Neural progenitor cell (in vitro differentiated cells): ENCODE measurements around the gene CTIF. TPM values are rescaled to one million over a fixed set of nuclear protein-coding genes. Genes with fewer than 3 reads are reported as not detected.

Source experiments
- DNase-seq: peaks from one replicate; pipeline ENCODE4 v3.0.0-alpha.2; 2016; ENCODE audit warnings: low spot score
- H2AFZ ChIP-seq: fragments of 200-600 bp; sonication (generic); replicated peaks from 2 replicates; pipeline ENCODE4 v1.6.1; 2016; ENCODE audit warnings: antibody characterized with exemption
- H3F3A ChIP-seq: fragments of 200-600 bp; sonication (generic); 2 replicates; pipeline ENCODE4 v1.6.1; 2016; ENCODE audit warnings: antibody characterized with exemption, low read depth
- H3K27ac ChIP-seq: fragments of 200-600 bp; sonication (generic); 2 replicates; pipeline ENCODE4 v1.5.1; 2016; ENCODE audit warnings: mild to moderate bottlenecking
- H3K27me3 ChIP-seq: fragments of 200-600 bp; sonication (generic); 2 replicates; pipeline ENCODE4 v1.6.1; 2016; ENCODE audit warnings: mild to moderate bottlenecking, moderate library complexity
- H3K36me3 ChIP-seq: fragments of 200-600 bp; sonication (generic); 2 replicates; pipeline ENCODE4 v1.5.1; 2016
- H3K4me1 ChIP-seq: fragments of 200-600 bp; sonication (generic); 2 replicates; pipeline ENCODE4 v1.6.1; 2016; ENCODE audit warnings: mixed run types
- H3K4me2 ChIP-seq: fragments of 200-600 bp; sonication (generic); 2 replicates; pipeline ENCODE4 v1.6.1; 2016
- H3K4me3 ChIP-seq: fragments of 200-600 bp; sonication (generic); 2 replicates; pipeline ENCODE4 v1.5.1; 2016
- H3K79me2 ChIP-seq: fragments of 200-600 bp; sonication (generic); 2 replicates; pipeline ENCODE4 v1.6.1; 2016; ENCODE audit warnings: low read depth
- H3K9ac ChIP-seq: fragments of 200-600 bp; sonication (generic); 2 replicates; pipeline ENCODE4 v1.6.1; 2016
- H3K9me3 ChIP-seq: fragments of 200-600 bp; sonication (generic); 2 replicates; pipeline ENCODE4 v1.5.1; 2016; ENCODE audit warnings: low read depth
- H4K20me1 ChIP-seq: fragments of 200-600 bp; sonication (generic); 2 replicates; pipeline ENCODE4 v1.6.1; 2016; ENCODE audit warnings: low read depth
- H3K27ac Mint-ChIP-seq: 3 replicates; pipeline ENCODE4 v1.8.0; 2021; ENCODE audit warnings: mixed read lengths
- H3K27me3 Mint-ChIP-seq: 2 replicates; pipeline ENCODE4 v1.8.0; 2022; ENCODE audit warnings: low read depth, mild to moderate bottlenecking, inconsistent platforms, moderate library complexity, mixed read lengths; ENCODE audit not compliant: insufficient read depth
- H3K36me3 Mint-ChIP-seq: 3 replicates; pipeline ENCODE4 v1.8.0; 2021; ENCODE audit warnings: mixed read lengths
- H3K4me1 Mint-ChIP-seq: 3 replicates; pipeline ENCODE4 v1.8.0; 2021; ENCODE audit warnings: mixed read lengths
- H3K4me3 Mint-ChIP-seq: 3 replicates; pipeline ENCODE4 v1.8.0; 2021; ENCODE audit warnings: mild to moderate bottlenecking, moderate library complexity, mixed read lengths
- H3K9me3 Mint-ChIP-seq: 3 replicates; pipeline ENCODE4 v1.8.0; 2020; ENCODE audit warnings: mixed read lengths
- CTCF ChIP-seq: fragments of 200-600 bp; sonication (generic); IDR thresholded peaks from 2 replicates; pipeline ENCODE4 v1.5.1; 2017; ENCODE audit warnings: antibody characterized with exemption, mild to moderate bottlenecking
- EZH2 ChIP-seq: fragments of 200-600 bp; sonication (generic); IDR thresholded peaks from 2 replicates; pipeline ENCODE4 v1.6.1; 2017; ENCODE audit warnings: antibody characterized with exemption, mild to moderate bottlenecking, moderate library complexity
- EZH2phosphoT487 ChIP-seq: fragments of 200-600 bp; sonication (generic); IDR thresholded peaks from 2 replicates; pipeline ENCODE4 v1.6.1; 2017; ENCODE audit warnings: antibody characterized with exemption
- total RNA-seq: library from RNA; depleted of rRNA; stranded (reverse); fragments of >200 nt; gene quantifications from 2 replicates; pipeline ENCODE4 v1.2.3, GENCODE V29; 2015; ENCODE audit warnings: low replicate concordance

Gene CTIF
- total RNA-seq, 1 donor from 2014 or later, result 17.6 TPM

- no peak overlapping the region for H2AFZ ChIP-seq
- Mint-ChIP-seq H3K36me3 (peaks cover 5% of the 10 kb centered on the region), H3K9me3 (peaks cover 8% of the 10 kb centered on the region), H3K4me3 (no peak overlapping the region), H3K27ac (no peak overlapping the region), H3K4me1 (peaks cover 30% of the 10 kb centered on the region), H3K27me3 (peaks cover 14% of the 10 kb centered on the region)
- H3K36me3 ChIP-seq, result no peaks in the 10 kb centered on the region
- H3K9me3 ChIP-seq, result no peaks in the 10 kb centered on the region
- H3K27ac ChIP-seq, result no peak overlapping the region
- no peaks in the 10 kb centered on the region for H3F3A ChIP-seq
- H3K4me3 ChIP-seq, result no peak overlapping the region
- no peak overlapping the region for H3K4me2 ChIP-seq
- H3K4me1 ChIP-seq, result peaks cover 6% of the 10 kb centered on the region
- no peaks in the 10 kb centered on the region for H3K79me2 ChIP-seq
- H4K20me1 ChIP-seq, result no peaks in the 10 kb centered on the region
- TF ChIP-seq EZH2phosphoT487 (no peak), EZH2 (no peak), CTCF (no peak)
- no peaks in the 10 kb centered on the region for H3K27me3 ChIP-seq
- no peak overlapping the region for H3K9ac ChIP-seq
- DNase-seq, result no peak
These were observed 194.1 kb downstream of the CTIF start for GRCh38 chr18:48732767-48733424.

- no peaks in the 10 kb centered on the region for H3K79me2 ChIP-seq
- no peak overlapping the region for H3K4me3 ChIP-seq
- Mint-ChIP-seq H3K36me3 (peaks cover 3% of the 10 kb centered on the region), H3K4me1 (peaks cover 28% of the 10 kb centered on the region), H3K27ac (peak overlapping the region; percentile 46), H3K27me3 (peaks cover 14% of the 10 kb centered on the region), H3K4me3 (no peak overlapping the region), H3K9me3 (peaks cover 6% of the 10 kb centered on the region)
- no peak overlapping the region for H3K4me2 ChIP-seq
- no peaks in the 10 kb centered on the region for H3K36me3 ChIP-seq
- peaks cover 6% of the 10 kb centered on the region for H3K4me1 ChIP-seq
- no peak for DNase-seq
- TF ChIP-seq CTCF (no peak), EZH2 (no peak), EZH2phosphoT487 (no peak)
- H3K27me3 ChIP-seq, result no peaks in the 10 kb centered on the region
- no peaks in the 10 kb centered on the region for H3K9me3 ChIP-seq
- no peak overlapping the region for H2AFZ ChIP-seq
- H3K27ac ChIP-seq, result no peak overlapping the region
- no peak overlapping the region for H3K9ac ChIP-seq
- no peaks in the 10 kb centered on the region for H4K20me1 ChIP-seq
- H3F3A ChIP-seq, result no peaks in the 10 kb centered on the region
These were observed 194.9 kb downstream of the CTIF start for GRCh38 chr18:48733643-48734253.

- peaks cover 6% of the 10 kb centered on the region for H3K4me1 ChIP-seq
- peaks cover 11% of the 10 kb centered on the region for H3K27me3 Mint-ChIP-seq
- peaks cover 28% of the 10 kb centered on the region for H3K4me1 Mint-ChIP-seq
- no peaks in the 10 kb centered on the region for H3K79me2 ChIP-seq
- H3K36me3 ChIP-seq, result no peaks in the 10 kb centered on the region
- H3K9me3 ChIP-seq, result no peaks in the 10 kb centered on the region
- H3K4me2 ChIP-seq, result no peak overlapping the region
- H3K9me3 Mint-ChIP-seq, result peaks cover 3% of the 10 kb centered on the region
- TF ChIP-seq EZH2 (no peak), CTCF (no peak), EZH2phosphoT487 (no peak)
- H3K4me3 ChIP-seq, result no peak overlapping the region
- H3K27me3 ChIP-seq, result no peaks in the 10 kb centered on the region
- no peak for DNase-seq
- no peaks in the 10 kb centered on the region for H4K20me1 ChIP-seq
- H3K27ac ChIP-seq, result no peak overlapping the region
- no peaks in the 10 kb centered on the region for H3F3A ChIP-seq
- no peak overlapping the region for H3K27ac Mint-ChIP-seq
- H3K9ac ChIP-seq, result no peak overlapping the region
- H3K4me3 Mint-ChIP-seq, result no peak overlapping the region
- H3K36me3 Mint-ChIP-seq, result peaks cover 3% of the 10 kb centered on the region
- H2AFZ ChIP-seq, result no peak overlapping the region
These were observed 195.6 kb downstream of the CTIF start for GRCh38 chr18:48734460-48734859.
